Measurements from ENCODE around the gene SORT1.
A peak's percentile ranks its signal among the peaks of the same experiment; 100 is the strongest.

SORT1 gene

GRCh38 chr1:109266965-109267364, 130.8 kb downstream of the SORT1 start:
- DNase-seq (ENCODE audit: extremely low read depth, insufficient read length): no peak
- no peak for TF ChIP-seq CTCF (IDR thresholded peaks at IDR 0.05; ENCODE audit: insufficient read depth, low read length, poor library complexity, severe bottlenecking)
- Histone ChIP-seq H3K4me3 (replicated peaks; ENCODE audit: low read depth, low read length) (no peak overlapping the region), H3K27me3 (replicated peaks; ENCODE audit: control insufficient read depth, insufficient read depth, low read length) (no peaks in the 10 kb centered on the region), H3K36me3 (ENCODE audit: control insufficient read depth, insufficient read depth, low read length) (no peaks in the 10 kb centered on the region)

GRCh38 chr1:109265741-109266330, 131.9 kb downstream of the SORT1 start:
- TF ChIP-seq CTCF (IDR thresholded peaks at IDR 0.05; ENCODE audit: insufficient read depth, low read length, poor library complexity, severe bottlenecking): no peak
- no peak overlapping the region for H3K4me3 ChIP-seq (replicated peaks; ENCODE audit: low read depth, low read length)
- peak; percentile 3 for DNase-seq (ENCODE audit: extremely low read depth, insufficient read length)
- H3K36me3 ChIP-seq (ENCODE audit: control insufficient read depth, insufficient read depth, low read length): no peaks in the 10 kb centered on the region
- no peaks in the 10 kb centered on the region for H3K27me3 ChIP-seq (replicated peaks; ENCODE audit: control insufficient read depth, insufficient read depth, low read length)

GRCh38 chr1:109265016-109265415, 132.7 kb downstream of the SORT1 start:
- no peak for TF ChIP-seq CTCF (IDR thresholded peaks at IDR 0.05; ENCODE audit: insufficient read depth, low read length, poor library complexity, severe bottlenecking)
- Histone ChIP-seq H3K36me3 (ENCODE audit: control insufficient read depth, insufficient read depth, low read length) (no peaks in the 10 kb centered on the region), H3K4me3 (replicated peaks; ENCODE audit: low read depth, low read length) (no peak overlapping the region), H3K27me3 (replicated peaks; ENCODE audit: control insufficient read depth, insufficient read depth, low read length) (no peaks in the 10 kb centered on the region)
- peak; percentile 13 for DNase-seq (ENCODE audit: extremely low read depth, insufficient read length)

GRCh38 chr1:109264379-109264755, 133.4 kb downstream of the SORT1 start:
- H3K4me3 ChIP-seq (replicated peaks; ENCODE audit: low read depth, low read length): no peak overlapping the region
- H3K27me3 ChIP-seq (replicated peaks; ENCODE audit: control insufficient read depth, insufficient read depth, low read length): no peaks in the 10 kb centered on the region
- TF ChIP-seq CTCF (IDR thresholded peaks at IDR 0.05; ENCODE audit: insufficient read depth, low read length, poor library complexity, severe bottlenecking): no peak
- no peaks in the 10 kb centered on the region for H3K36me3 ChIP-seq (ENCODE audit: control insufficient read depth, insufficient read depth, low read length)
- peak; percentile 1 for DNase-seq (ENCODE audit: extremely low read depth, insufficient read length)

GRCh38 chr1:109263597-109264378, 133.9 kb downstream of the SORT1 start:
- TF ChIP-seq CTCF (IDR thresholded peaks at IDR 0.05; ENCODE audit: insufficient read depth, low read length, poor library complexity, severe bottlenecking): peak; percentile 97
- DNase-seq (ENCODE audit: extremely low read depth, insufficient read length): peak; percentile 69
- Histone ChIP-seq H3K27me3 (replicated peaks; ENCODE audit: control insufficient read depth, insufficient read depth, low read length) (no peaks in the 10 kb centered on the region), H3K4me3 (replicated peaks; ENCODE audit: low read depth, low read length) (no peak overlapping the region), H3K36me3 (ENCODE audit: control insufficient read depth, insufficient read depth, low read length) (no peaks in the 10 kb centered on the region)

Measured in GM06990 (cell line).